Measurements from ENCODE around the gene TRMU.

Gene TRMU

GRCh38 chr22:46355996-46356471 lies 20.5 kb downstream of the TRMU start:
- DNase-seq (ENCODE audit: low spot score), result no peak

- no peak for DNase-seq (ENCODE audit: low spot score)
These were observed 21.3 kb downstream of the TRMU start for GRCh38 chr22:46356496-46357480.

GRCh38 chr22:46357711-46358520 lies 22.4 kb downstream of the TRMU start:
- DNase-seq (ENCODE audit: low spot score), result no peak

GRCh38 chr22:46358766-46359165 lies 23.3 kb downstream of the TRMU start:
- no peak for DNase-seq (ENCODE audit: low spot score)

GRCh38 chr22:46359362-46359761 lies 23.8 kb downstream of the TRMU start:
- no peak for DNase-seq (ENCODE audit: low spot score)

GRCh38 chr22:46360097-46360496 lies 24.6 kb downstream of the TRMU start:
- DNase-seq (ENCODE audit: low spot score), result no peak

- no peak for DNase-seq (ENCODE audit: low spot score)
These were observed 25.4 kb downstream of the TRMU start for GRCh38 chr22:46360891-46361290.

- no peak for DNase-seq (ENCODE audit: low spot score)
These were observed 26.3 kb downstream of the TRMU start for GRCh38 chr22:46361826-46362202.

- DNase-seq (ENCODE audit: low spot score), result no peak
These were observed 26.9 kb downstream of the TRMU start for GRCh38 chr22:46362203-46362933.

GRCh38 chr22:46362934-46363515 lies 27.5 kb downstream of the TRMU start:
- DNase-seq (ENCODE audit: low spot score), result no peak

GRCh38 chr22:46363611-46364321 lies 28.3 kb downstream of the TRMU start:
- DNase-seq (ENCODE audit: low spot score), result no peak

GRCh38 chr22:46364341-46365165 lies 29.0 kb downstream of the TRMU start:
- no peak for DNase-seq (ENCODE audit: low spot score)

- no peak for DNase-seq (ENCODE audit: low spot score)
These were observed 29.7 kb downstream of the TRMU start for GRCh38 chr22:46365166-46365624.

- no peak for DNase-seq (ENCODE audit: low spot score)
These were observed 30.8 kb downstream of the TRMU start for GRCh38 chr22:46366327-46366731.

GRCh38 chr22:46366801-46367706 lies 31.5 kb downstream of the TRMU start:
- DNase-seq (ENCODE audit: low spot score), result no peak

GRCh38 chr22:46367707-46368191 lies 32.2 kb downstream of the TRMU start:
- DNase-seq (ENCODE audit: low spot score), result peak; percentile 53

GRCh38 chr22:46368422-46368821 lies 32.9 kb downstream of the TRMU start:
- no peak for DNase-seq (ENCODE audit: low spot score)

GRCh38 chr22:46368871-46369715 lies 33.6 kb downstream of the TRMU start:
- no peak for DNase-seq (ENCODE audit: low spot score)
